Esophagus muscularis mucosa (tissue), 4 donors: ENCODE results near the gene APOL3. TPM values are rescaled to one million over a fixed set of nuclear protein-coding genes. Genes with fewer than 3 reads are reported as not detected.
A peak's percentile ranks its signal among the peaks of the same experiment; 100 is the strongest.
"Not testable (repeated sequence)": the region's sequence is repeated elsewhere in the genome, so short reads cannot be mapped to it uniquely, and the experiment has no call there.

Source experiments
- DNase-seq: peaks from one replicate; pipeline ENCODE4 v3.0.0-alpha.2; 2017; ENCODE audit errors: extremely low spot score
- H3K27ac ChIP-seq, 4 donors: fragments of 200-600 bp; sonication (generic); replicated peaks in 1 of 4; 1 replicate in 3 of 4; 2 replicates in 1 of 4; pipeline ENCODE4 v1.5.1; 2016 to 2019; ENCODE audit warnings: mild to moderate bottlenecking in 1 of 4
- H3K27me3 ChIP-seq, 4 donors: fragments of 200-600 bp; sonication (generic); one replicate each; pipeline versions ENCODE4 v1.5.1 to v1.6.0; 2016 to 2019
- H3K36me3 ChIP-seq, 4 donors: fragments of 200-600 bp; sonication (generic); one replicate each; pipeline ENCODE4 v1.5.1; 2016 to 2019
- H3K4me1 ChIP-seq, 4 donors: fragments of 200-600 bp; sonication (generic); one replicate each; pipeline ENCODE4 v1.5.1; 2016 to 2019
- H3K4me3 ChIP-seq, 4 donors: fragments of 200-600 bp; sonication (generic); 1 replicate in 2 of 4; 2 replicates in 2 of 4; pipeline ENCODE4 v1.5.1; 2016 to 2019; ENCODE audit warnings: mild to moderate bottlenecking in 4 of 4, moderate library complexity in 1 of 4
- H3K9me3 ChIP-seq, 4 donors: fragments of 200-600 bp; sonication (generic); 1 replicate in 3 of 4; 2 replicates in 1 of 4; pipeline ENCODE4 v1.5.1; 2016 to 2019
- EP300 ChIP-seq: sonication (generic); formaldehyde crosslinking; IDR thresholded peaks from one replicate; pipeline ENCODE4 v1.6.1; 2017; ENCODE audit warnings: antibody characterized with exemption
- POLR2A ChIP-seq: fragments of 450-650 bp; IDR thresholded peaks from one replicate; pipeline ENCODE4 v1.6.1; 2017; ENCODE audit warnings: antibody characterized with exemption, moderate library complexity, mild to moderate bottlenecking, low read depth
- POLR2AphosphoS5 ChIP-seq, 2 donors: sonication (generic); formaldehyde crosslinking; IDR thresholded peaks; one replicate each; pipeline ENCODE4 v1.6.1; 2017; ENCODE audit warnings: antibody characterized with exemption in 2 of 2
- whole genome bisulfite sequencing: methylation state at CpG from one replicate; pipeline ENCODE4 v1.1.5; 2018; 5-methylcytosine and 5-hydroxymethylcytosine counted together
- intact Hi-C: fragments of 100-400 bp; cut with DNase I; formaldehyde crosslinking; loops from one replicate; pipeline ENCODE4 v1.15.1; 2023
- total RNA-seq, 4 donors: library from RNA; depleted of rRNA; stranded (reverse); fragments of >200 nt; gene quantifications; one replicate each; pipeline versions ENCODE4 v1.1.0 to v1.2.1, GENCODE V29; 2016
- TF ChIP-seq, protein P1 (sequence below), 3 experiments: fragments of 200-600 bp in 2 of 3; fragments of 450-650 bp in 1 of 3; sonication (generic) in 2 of 3; IDR thresholded peaks; one replicate each; pipeline ENCODE4 v1.5.1; 2017 to 2019; ENCODE audit warnings: antibody characterized with exemption in 3 of 3, mild to moderate bottlenecking in 2 of 3, moderate library complexity in 1 of 3

APOL3 gene
- total RNA-seq, 4 donors from 2014 or later: 36.5 to 76.3 (median 52.8) TPM

DNA sequence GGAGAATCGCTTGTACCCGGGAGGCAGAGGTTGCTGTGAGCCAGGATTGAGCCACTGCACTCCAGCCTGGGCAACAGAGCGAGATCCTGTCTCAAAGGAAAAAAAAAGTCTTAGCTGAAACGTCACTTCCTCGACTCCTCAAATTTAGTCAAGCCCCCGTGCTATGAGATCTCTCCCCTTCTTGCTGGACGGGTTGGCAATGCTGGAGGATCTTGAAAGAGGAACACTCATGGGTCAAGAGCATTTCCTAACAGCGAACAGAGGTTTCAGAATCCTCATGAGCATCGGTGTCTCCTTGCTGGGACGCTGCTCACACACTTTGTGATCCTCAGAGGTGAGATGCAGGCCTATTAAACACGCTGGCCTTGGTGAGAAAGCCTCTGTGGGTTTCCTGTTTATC lies 35.9 kb downstream of the APOL3 start:
- TF ChIP-seq, protein P1, sequence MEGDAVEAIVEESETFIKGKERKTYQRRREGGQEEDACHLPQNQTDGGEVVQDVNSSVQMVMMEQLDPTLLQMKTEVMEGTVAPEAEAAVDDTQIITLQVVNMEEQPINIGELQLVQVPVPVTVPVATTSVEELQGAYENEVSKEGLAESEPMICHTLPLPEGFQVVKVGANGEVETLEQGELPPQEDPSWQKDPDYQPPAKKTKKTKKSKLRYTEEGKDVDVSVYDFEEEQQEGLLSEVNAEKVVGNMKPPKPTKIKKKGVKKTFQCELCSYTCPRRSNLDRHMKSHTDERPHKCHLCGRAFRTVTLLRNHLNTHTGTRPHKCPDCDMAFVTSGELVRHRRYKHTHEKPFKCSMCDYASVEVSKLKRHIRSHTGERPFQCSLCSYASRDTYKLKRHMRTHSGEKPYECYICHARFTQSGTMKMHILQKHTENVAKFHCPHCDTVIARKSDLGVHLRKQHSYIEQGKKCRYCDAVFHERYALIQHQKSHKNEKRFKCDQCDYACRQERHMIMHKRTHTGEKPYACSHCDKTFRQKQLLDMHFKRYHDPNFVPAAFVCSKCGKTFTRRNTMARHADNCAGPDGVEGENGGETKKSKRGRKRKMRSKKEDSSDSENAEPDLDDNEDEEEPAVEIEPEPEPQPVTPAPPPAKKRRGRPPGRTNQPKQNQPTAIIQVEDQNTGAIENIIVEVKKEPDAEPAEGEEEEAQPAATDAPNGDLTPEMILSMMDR (IDR thresholded peaks at IDR 0.05): no peak
- TF ChIP-seq POLR2A (no peak), POLR2AphosphoS5 (IDR thresholded peaks at IDR 0.05) (no peak), EP300 (no peak)
- WGBS: 72% methylated on average over 7 of the region's 11 CpGs
- Histone ChIP-seq H3K4me1 (peaks cover 8 to 15% (median 12%) of the 10 kb centered on the region in 4 donors), H3K4me3 (no peak overlapping the region), H3K27ac (peak overlapping the region in 3 of 4 donors; percentile 82 to 89 (median 89)), H3K36me3 (no peaks in the 10 kb centered on the region), H3K27me3 (no peaks in the 10 kb centered on the region), H3K9me3 (no peaks in the 10 kb centered on the region)
- DNase-seq: no peak
- intact Hi-C loops: loop anchor here (5.0 to 10.0 kb wide), 4 partner anchors 57 to 700 kb away; no protein-coding TSS in a partner anchor

DNA sequence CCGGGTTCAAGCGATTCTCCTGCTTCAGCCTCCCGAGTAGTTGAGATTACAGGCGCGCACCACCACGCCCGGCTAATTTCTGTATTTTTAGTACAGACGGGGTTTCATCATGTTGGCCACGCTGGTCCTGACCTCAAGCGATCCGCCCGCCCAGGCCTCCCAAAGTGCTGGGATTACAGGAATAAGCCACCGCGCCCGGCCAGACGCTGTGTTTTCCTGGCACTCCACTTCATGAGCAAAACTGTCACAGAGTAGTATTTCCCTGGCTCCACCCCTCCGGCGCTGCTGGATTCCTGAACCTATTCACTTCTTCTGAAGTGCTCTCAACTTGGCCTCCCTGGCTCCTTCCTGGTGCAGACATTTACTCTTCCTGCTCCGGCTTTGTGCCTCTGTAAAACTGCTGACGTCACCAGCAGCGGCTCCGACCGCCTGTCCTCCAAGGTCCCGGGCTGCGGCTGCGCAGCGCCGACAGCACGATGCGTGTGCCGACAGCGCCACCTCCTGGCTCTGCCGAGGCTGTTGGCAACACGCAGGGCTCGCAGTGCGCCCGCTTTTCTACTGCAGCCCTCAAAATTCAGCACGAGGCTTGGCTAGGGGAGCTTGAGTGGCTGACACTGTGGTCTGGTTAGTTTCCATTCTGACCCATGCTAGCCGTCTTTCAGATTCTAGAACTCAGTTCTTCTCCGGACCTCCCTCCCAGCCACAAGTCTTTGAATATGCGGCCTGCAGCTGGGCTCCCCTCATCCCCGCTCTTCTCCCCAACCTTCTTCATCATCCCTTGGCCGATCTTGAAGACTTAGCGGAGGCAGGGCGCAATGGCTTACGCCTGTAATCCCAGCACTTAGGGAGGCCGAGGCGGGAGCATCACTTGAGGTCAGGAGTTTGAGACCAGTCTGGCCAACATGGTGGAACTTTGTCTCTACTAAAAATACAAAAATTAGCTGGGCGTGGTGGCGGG lies 36.6 kb downstream of the APOL3 start:
- WGBS: 39% methylated on average over 31 of the region's 50 CpGs
- Histone ChIP-seq H3K36me3 (no peaks in the 10 kb centered on the region), H3K4me3 (peak overlapping the region; percentile 31 to 51 (median 42)), H3K27ac (peak overlapping the region; percentile 82 to 89 (median 89)), H3K27me3 (no peaks in the 10 kb centered on the region), H3K4me1 (peaks cover 8 to 15% (median 12%) of the 10 kb centered on the region in 4 donors), H3K9me3 (no peaks in the 10 kb centered on the region)
- DNase-seq: peak; percentile 98
- TF ChIP-seq POLR2AphosphoS5 (IDR thresholded peaks at IDR 0.05) (peak; percentile 55 to 93), EP300 (peak; percentile 68), POLR2A (no peak)
- TF ChIP-seq, protein P1 (IDR thresholded peaks at IDR 0.05): peak; percentile 98 to 99 (median 98)
- intact Hi-C loops: loop anchor here (5.0 to 10.0 kb wide), 3 partner anchors 57 to 699 kb away; no protein-coding TSS in a partner anchor

DNA sequence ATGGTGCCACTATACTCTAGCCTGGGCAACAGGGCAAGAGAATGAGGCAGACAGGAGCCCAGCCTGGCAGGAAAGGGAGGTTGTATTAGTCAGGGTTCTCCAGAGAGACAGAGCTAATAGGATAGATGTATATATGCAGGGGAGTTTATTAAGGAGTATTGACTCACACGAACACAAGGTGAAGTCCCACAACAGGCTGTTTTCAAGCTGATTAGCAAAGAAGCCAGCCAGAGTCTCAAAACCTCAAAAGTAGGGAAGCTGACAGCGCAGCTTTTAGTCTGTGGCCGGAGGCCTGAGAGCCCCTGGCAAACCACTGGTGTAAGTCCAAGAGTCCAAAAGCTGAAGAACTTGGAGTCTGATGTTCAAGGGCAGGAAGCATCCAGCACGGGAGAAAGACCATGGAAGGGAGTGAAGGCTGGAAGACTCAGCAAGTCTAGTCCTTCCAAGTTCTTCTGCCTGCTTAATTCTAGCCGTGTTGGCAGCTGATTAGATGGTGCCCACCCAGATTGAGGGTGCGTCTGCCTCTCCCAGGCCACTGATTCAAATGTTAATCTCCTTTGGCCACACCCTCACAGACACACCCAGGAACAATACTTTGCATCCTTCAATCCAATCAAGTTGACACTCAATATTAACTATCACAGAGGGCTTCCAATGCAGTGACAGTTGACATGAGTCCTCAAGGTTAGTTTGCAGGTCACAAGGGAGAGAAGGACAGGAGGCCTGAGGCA lies 39.8 kb downstream of the APOL3 start:
- intact Hi-C loops: loop anchor here (5.0 to 10.0 kb wide), 3 partner anchors 53 to 696 kb away; no protein-coding TSS in a partner anchor
- H3K9me3 ChIP-seq, H3K27ac ChIP-seq, H3K36me3 ChIP-seq, H3K4me3 ChIP-seq, H3K27me3 ChIP-seq, DNase-seq: not testable (repeated sequence)
- peaks cover 8 to 15% (median 12%) of the 10 kb centered on the region in 4 donors for H3K4me1 ChIP-seq
- WGBS: 65% methylated on average over 6 of the region's 6 CpGs

DNA sequence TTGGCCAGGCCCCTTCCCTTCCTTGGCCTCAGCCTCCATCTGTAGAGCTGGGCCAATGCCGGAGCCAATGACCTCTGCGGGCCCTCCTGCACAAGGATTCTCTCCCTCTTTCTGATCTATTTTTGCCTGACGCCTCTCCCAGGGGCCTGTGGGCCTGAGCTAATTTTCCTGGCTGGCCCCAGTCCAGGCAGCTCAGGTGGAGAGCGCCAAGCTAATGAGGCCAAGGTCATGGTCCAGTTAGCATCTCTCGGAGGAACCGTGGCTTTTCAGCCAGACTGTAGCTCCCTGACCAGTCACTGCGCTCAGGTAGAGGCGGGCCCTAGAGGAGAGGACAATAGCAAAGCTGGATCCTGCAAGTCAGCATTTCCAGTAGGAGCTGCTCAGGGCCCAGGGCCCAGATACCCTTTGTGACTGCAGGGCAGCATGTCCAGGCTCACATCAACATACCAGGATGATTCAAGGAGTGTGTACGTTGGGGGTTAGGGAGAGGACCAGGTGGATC lies 43.5 kb downstream of the APOL3 start:
- H3K4me3 ChIP-seq: no peak overlapping the region
- no peaks in the 10 kb centered on the region for H3K4me1 ChIP-seq
- H3K27me3 ChIP-seq: no peaks in the 10 kb centered on the region
- DNase-seq: no peak
- TF ChIP-seq POLR2A (no peak), EP300 (no peak)
- TF ChIP-seq, protein P1 (IDR thresholded peaks at IDR 0.05): no peak
- 89% methylated on average over 5 of the region's 9 CpGs for WGBS
- no peaks in the 10 kb centered on the region for H3K36me3 ChIP-seq
- intact Hi-C loops: no loop called here
- no peak overlapping the region for H3K27ac ChIP-seq
- no peaks in the 10 kb centered on the region for H3K9me3 ChIP-seq

DNA sequence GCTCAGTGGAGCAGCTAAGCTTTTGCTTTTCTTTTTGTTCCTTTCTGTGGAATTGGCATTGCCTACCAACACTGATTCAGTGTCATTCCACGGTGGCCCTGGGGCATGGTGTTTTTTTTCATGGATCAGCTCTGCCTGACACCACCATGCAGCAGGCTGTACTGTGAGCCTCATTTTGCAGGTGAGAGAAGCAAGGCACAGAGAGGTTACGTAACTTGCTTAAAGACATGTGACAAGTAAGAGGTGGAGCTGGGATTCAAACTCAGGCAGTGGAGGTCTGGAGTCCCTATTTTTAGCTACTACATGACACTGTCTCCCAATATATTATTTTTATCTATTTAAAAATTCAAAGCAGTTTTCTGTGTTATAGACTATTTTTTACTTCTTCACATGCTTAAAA lies 44.4 kb downstream of the APOL3 start:
- DNase-seq: no peak
- intact Hi-C loops: no loop called here
- H3K4me1 ChIP-seq: no peaks in the 10 kb centered on the region

More for the DNA sequence above, 44.4 kb downstream of the APOL3 start:
- no peak for TF ChIP-seq EP300
- TF ChIP-seq, protein P1 (IDR thresholded peaks at IDR 0.05): no peak
- no peak for TF ChIP-seq POLR2AphosphoS5 (IDR thresholded peaks at IDR 0.05)
- no peaks in the 10 kb centered on the region for H3K9me3 ChIP-seq
- 81% methylated on average over 2 of the region's 2 CpGs for WGBS
- no peaks in the 10 kb centered on the region for H3K27me3 ChIP-seq
- H3K4me3 ChIP-seq: no peak overlapping the region
- no peak overlapping the region for H3K27ac ChIP-seq
- H3K36me3 ChIP-seq: no peaks in the 10 kb centered on the region
